ENCODE data around the gene CALML6.

GRCh38 chr1:1938613-1939295 is 23.7 kb downstream of the CALML6 start:
- TF ChIP-seq, protein P1, sequence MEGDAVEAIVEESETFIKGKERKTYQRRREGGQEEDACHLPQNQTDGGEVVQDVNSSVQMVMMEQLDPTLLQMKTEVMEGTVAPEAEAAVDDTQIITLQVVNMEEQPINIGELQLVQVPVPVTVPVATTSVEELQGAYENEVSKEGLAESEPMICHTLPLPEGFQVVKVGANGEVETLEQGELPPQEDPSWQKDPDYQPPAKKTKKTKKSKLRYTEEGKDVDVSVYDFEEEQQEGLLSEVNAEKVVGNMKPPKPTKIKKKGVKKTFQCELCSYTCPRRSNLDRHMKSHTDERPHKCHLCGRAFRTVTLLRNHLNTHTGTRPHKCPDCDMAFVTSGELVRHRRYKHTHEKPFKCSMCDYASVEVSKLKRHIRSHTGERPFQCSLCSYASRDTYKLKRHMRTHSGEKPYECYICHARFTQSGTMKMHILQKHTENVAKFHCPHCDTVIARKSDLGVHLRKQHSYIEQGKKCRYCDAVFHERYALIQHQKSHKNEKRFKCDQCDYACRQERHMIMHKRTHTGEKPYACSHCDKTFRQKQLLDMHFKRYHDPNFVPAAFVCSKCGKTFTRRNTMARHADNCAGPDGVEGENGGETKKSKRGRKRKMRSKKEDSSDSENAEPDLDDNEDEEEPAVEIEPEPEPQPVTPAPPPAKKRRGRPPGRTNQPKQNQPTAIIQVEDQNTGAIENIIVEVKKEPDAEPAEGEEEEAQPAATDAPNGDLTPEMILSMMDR (IDR thresholded peaks at IDR 0.05; ENCODE audit: insufficient read depth, low read length, poor library complexity, severe bottlenecking): no peak
- TF ChIP-seq EZH2phosphoT487 (conservative IDR thresholded peaks at IDR 0.05; ENCODE audit: low read length): no peak
